HTR-8/SVneo (cell line): ENCODE measurements around the gene WIPF1.
"Not testable (repeated sequence)": the region's sequence is repeated elsewhere in the genome, so short reads cannot be mapped to it uniquely, and the experiment has no call there.

Experiments used
- DNase-seq: peaks from one replicate; pipeline ENCODE4 v3.0.0; 2011; ENCODE audit warnings: low spot score, mixed read lengths; ENCODE audit not compliant: insufficient read length
- FAIRE-seq: peaks from 2 replicates; lab custom pipeline; 2011; peaks lifted over from hg19 to GRCh38; lab: Jason Lieb, UNC

WIPF1 gene

GRCh38 chr2:174548021-174548420 lies 49.6 kb downstream of the WIPF1 start:
- not testable (repeated sequence) for DNase-seq, FAIRE-seq

- FAIRE-seq, result no peak
- DNase-seq, result peak; percentile 31
Observed at GRCh38 chr2:174546519-174547506, 50.8 kb downstream of the WIPF1 start.

- DNase-seq (no peak), FAIRE-seq (no peak)
Observed at GRCh38 chr2:174545240-174545639, 52.4 kb downstream of the WIPF1 start.

GRCh38 chr2:174544802-174545201 lies 52.8 kb downstream of the WIPF1 start:
- DNase-seq (no peak), FAIRE-seq (no peak)

GRCh38 chr2:174544156-174544555 lies 53.4 kb downstream of the WIPF1 start:
- no peak for DNase-seq
- no peak for FAIRE-seq

GRCh38 chr2:174540893-174541292 lies 56.7 kb downstream of the WIPF1 start:
- FAIRE-seq (no peak), DNase-seq (no peak)

GRCh38 chr2:174535757-174536703 lies 61.6 kb downstream of the WIPF1 start:
- DNase-seq (no peak), FAIRE-seq (no peak)

GRCh38 chr2:174535083-174535482 lies 62.5 kb downstream of the WIPF1 start:
- no peak for FAIRE-seq
- no peak for DNase-seq

- DNase-seq, result no peak
- no peak for FAIRE-seq
Observed at GRCh38 chr2:174529916-174530315, 67.7 kb downstream of the WIPF1 start.

- FAIRE-seq, result no peak
- DNase-seq, result no peak
Observed at GRCh38 chr2:174527959-174528358, 69.6 kb downstream of the WIPF1 start.

- FAIRE-seq, result no peak
- DNase-seq, result no peak
Observed at GRCh38 chr2:174527101-174527721, 70.4 kb downstream of the WIPF1 start.

- FAIRE-seq, result no peak
- DNase-seq, result no peak
Observed at GRCh38 chr2:174524527-174524926, 73.1 kb downstream of the WIPF1 start.

- DNase-seq, result no peak
Observed at GRCh38 chr2:174522553-174522952, 75.1 kb downstream of the WIPF1 start.

GRCh38 chr2:174518395-174518794 lies 79.2 kb downstream of the WIPF1 start:
- no peak for DNase-seq

More at GRCh38 chr2:174522553-174522952, 75.1 kb downstream of the WIPF1 start:
- no peak for FAIRE-seq

GRCh38 chr2:174516501-174517378 lies 80.9 kb downstream of the WIPF1 start:
- DNase-seq (no peak), FAIRE-seq (no peak)

More at GRCh38 chr2:174518395-174518794, 79.2 kb downstream of the WIPF1 start:
- no peak for FAIRE-seq

GRCh38 chr2:174512345-174512744 lies 85.3 kb downstream of the WIPF1 start:
- FAIRE-seq (no peak), DNase-seq (no peak)

GRCh38 chr2:174511580-174512260 lies 85.9 kb downstream of the WIPF1 start:
- FAIRE-seq, result no peak
- DNase-seq, result no peak

GRCh38 chr2:174510583-174511189 lies 86.9 kb downstream of the WIPF1 start:
- DNase-seq (no peak), FAIRE-seq (no peak)
